NCI-H1105 treated with DMSO at 0.1 percent for 48 hours (cell line): ENCODE measurements around the gene FBXO45.
"Not testable (repeated sequence)": the region's sequence is repeated elsewhere in the genome, so short reads cannot be mapped to it uniquely, and the experiment has no call there.

Experiments used
- DNase-seq: peaks from one replicate; lab custom pipeline; 2025; lab: John Stamatoyannopoulos, UW

Gene FBXO45

DNA sequence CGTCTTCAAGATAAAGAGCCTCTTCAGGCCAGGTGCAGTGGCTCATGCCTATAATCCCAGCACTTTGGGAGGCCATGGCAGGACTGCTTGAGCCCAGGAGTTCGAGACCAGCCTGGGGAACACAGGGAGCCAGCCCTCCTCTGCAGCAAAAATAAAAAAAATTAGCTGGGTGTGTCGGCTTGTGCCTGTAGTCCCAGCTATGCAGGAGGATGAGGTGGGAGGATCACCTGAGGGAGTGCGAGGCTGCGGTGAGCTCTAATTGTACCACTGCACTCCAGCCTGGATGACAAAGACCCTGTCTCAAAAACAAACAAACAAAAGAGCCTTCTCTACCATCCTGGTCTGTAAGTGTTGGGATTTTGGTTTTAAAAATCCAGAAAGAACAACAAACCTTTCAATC, 11.2 kb upstream of the FBXO45 start:
- DNase-seq: no peak

GRCh38 chr3:196558476-196558875, 10.0 kb upstream of the FBXO45 start:
- no peak for DNase-seq

- DNase-seq: no peak
Measured at GRCh38 chr3:196559826-196560225, 8.6 kb upstream of the FBXO45 start.

- DNase-seq: no peak
Measured at GRCh38 chr3:196563721-196564225, 4.7 kb upstream of the FBXO45 start.

GRCh38 chr3:196569003-196569516, 600 bp downstream of the FBXO45 start:
- DNase-seq: peak; percentile 53

DNA sequence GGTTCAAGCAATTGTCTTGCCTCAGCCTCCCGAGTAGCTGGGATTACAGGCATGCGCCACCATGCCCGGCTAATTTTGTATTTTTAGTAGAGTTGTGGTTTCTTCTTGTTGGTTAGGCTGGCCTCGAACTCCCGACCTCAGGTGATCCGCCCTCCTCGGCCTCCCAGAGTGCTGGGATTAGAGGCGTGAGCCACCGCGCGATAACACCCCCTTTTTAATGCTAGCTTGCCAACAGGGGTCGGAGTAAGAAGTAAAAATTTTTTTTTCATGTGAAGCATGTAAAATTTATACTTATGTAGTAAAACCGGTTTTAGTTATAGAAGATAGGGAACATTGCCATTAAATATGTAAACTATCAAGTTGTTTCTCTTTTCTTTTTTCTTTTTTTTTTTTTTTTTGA, 1.9 kb downstream of the FBXO45 start:
- DNase-seq: not testable (repeated sequence)

DNA sequence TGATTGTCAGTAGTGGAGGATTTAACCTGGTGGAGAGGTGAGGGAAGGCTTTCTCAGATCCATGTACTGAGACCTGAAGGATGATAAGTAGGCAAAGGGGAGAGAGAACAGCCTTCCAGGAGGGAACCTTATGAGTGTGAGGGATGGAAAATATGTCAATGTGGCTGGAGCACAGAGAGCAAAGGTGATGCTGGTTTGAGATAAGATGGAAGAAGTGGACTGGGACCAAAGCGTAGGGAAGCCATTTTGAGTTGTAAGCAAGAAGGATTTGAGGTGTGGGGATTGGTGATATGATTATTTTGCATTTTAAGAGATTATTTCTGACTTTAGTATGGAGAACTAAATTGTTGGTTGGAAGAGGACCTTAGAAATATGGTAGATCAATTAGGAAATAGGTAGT, 3.9 kb downstream of the FBXO45 start:
- DNase-seq: no peak

DNA sequence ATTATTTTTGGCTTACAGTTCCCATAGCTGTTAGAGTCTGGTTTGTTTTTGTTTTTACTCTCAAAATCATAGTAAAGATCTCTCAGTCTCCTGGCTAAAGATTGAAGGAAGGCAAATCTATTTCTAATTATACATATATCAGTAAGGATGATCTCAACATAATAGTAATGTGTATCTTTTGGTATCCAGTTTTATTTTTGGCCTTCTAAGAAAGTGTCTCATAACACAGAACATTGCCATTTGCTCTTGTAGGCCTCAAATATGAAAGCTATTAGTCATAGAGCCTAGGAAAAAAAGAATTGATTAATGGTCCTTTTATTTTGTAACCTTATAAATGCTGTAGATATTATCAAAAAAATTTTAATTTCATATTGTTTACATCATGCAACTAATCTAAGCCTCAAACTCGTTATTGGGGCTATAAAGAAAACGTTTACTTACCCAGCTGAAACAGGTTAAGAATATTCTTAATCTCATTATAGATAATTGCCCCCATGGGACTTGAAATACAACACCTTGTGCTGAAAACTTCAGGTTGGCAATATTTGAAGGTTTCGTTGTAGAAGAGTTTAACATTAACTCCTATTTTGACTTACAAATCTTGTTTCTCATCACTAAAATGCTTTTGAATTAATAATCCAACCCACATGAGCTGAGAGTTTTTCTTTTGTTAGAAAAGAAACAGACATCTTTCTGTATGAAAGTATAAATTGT, 16.7 kb downstream of the FBXO45 start:
- no peak for DNase-seq

GRCh38 chr3:196590279-196590678, 21.8 kb downstream of the FBXO45 start:
- DNase-seq: no peak

DNA sequence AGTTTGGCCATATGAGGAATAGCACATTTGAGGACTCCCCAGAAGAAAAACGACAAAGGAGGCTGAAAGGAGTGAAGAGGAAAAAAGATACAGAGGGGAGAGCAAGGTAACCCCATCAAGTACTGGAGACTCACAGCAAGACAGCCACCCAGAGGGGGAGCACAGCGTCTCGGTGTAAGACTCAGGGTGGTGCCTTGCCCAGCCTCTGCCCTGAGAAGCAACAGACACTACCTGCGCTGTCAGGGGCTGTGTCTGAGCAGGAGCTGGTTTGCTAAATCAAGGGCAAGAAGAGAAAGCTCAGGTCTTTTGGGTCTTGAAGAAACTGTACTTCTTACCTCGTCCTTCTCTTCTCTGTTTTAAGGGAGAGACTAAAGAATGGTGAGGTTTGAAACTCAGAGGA, 27.9 kb downstream of the FBXO45 start:
- no peak for DNase-seq

- not testable (repeated sequence) for DNase-seq
Measured at GRCh38 chr3:196597971-196598733, 29.7 kb downstream of the FBXO45 start.

GRCh38 chr3:196599734-196600128, 31.3 kb downstream of the FBXO45 start:
- no peak for DNase-seq

- DNase-seq: no peak
Measured at GRCh38 chr3:196600359-196600758, 31.9 kb downstream of the FBXO45 start.

- no peak for DNase-seq
Measured at GRCh38 chr3:196602673-196603072, 34.2 kb downstream of the FBXO45 start.

DNA sequence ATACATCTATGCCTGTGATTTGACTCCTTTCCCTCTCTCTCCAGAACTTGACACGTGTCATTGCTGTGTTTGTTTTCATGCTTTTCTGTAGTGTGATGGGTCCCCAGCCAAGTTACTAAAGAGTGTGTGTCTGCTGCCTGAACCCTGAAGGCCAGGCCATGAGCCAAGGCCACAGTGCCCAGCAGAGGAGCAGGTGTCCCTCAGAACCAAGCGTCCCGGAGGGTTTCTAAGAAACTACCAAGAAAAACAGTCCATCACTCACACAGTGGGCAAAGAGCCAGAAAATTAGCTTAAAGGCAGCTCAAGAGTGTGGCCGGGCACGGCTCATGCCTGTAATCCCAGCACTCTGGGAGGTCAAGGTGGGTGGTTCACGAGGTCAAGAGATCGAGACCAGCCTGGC, 35.2 kb downstream of the FBXO45 start:
- DNase-seq: no peak

- DNase-seq: no peak
Measured at GRCh38 chr3:196604548-196604947, 36.1 kb downstream of the FBXO45 start.

GRCh38 chr3:196608693-196609092, 40.2 kb downstream of the FBXO45 start:
- no peak for DNase-seq

GRCh38 chr3:196609343-196609775, 40.9 kb downstream of the FBXO45 start:
- peak; percentile 84 for DNase-seq

DNA sequence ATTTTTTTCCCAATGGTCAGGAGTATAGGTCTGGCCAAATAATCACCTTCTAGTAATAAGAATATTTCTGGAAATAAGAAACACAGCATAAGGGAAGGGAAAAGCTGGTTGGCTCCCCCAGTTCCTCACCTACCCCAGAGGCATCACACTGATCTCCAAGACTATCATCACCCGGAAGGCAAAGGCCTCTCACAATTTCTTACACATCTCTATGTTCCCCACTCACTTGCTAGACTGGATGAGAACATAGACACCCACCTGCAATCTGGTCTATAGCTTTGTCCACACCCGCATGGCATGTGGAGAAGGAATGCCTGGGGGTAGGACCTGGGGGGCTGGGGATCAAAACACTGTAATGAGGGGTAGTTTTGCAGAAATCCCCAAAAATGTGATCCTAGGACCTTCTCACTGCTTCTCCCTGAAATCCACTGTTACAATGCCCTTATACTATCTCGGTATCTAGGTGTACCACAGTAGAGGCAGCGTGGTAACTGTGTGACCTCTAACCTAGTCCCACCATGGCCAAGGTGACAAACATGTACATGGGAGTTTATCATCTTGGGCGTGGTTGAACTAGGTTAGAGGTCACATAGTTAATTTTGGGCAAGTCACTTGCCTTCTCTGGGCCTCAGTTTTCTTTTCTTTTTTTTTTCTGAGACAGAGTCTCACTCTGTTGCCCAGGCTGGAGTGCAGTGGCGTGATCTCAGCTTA, 41.5 kb downstream of the FBXO45 start:
- DNase-seq: no peak

GRCh38 chr3:196611761-196612483, 43.5 kb downstream of the FBXO45 start:
- DNase-seq: no peak

GRCh38 chr3:196615234-196615633, 46.8 kb downstream of the FBXO45 start:
- not testable (repeated sequence) for DNase-seq

DNA sequence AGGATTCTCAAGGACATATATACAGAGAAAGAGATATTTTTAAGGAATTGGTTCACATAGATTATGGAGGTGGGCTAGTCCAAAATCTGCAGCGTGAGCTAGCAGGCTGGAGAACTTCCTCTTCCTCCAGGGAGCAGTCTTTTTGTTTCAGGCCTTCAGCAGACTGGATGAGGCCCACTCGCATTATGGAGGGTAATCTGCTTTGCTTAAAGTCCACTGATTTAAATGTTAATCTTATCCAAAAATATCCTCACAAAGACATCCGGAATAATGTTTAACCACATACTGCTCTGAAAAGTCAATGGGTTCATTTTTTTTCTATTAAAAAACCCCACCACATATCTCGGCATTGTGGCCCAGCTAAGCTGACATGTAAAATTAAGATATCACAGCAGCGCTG, 48.8 kb downstream of the FBXO45 start:
- no peak for DNase-seq
